ENCODE measurements around the gene BRINP1.

The BRINP1 gene

DNA sequence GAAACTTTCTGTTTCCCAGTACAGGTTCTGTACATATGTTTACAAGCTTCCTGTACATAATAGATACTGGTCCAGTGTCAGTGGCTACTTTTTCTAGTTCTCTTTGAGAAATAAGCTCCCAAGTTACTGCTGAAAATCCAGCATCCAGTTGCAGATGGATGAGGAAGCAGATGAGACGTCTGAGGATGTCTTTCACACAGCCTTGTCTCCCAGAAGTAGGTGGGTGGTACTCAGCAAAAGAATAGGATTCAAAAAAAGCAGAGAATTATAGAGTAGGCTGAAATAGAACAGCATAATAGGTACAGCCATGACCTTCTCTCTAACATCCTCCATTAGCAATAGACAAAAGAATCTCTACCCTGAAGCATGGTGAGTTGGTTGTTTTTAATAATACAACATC lies 77.7 kb downstream of the BRINP1 start:
- Histone ChIP-seq H3K9ac (ENCODE audit: low read depth, low read length, poor library complexity, severe bottlenecking) (no peak overlapping the region), H3K9me3 (ENCODE audit: insufficient read depth, low read depth, low read length) (no peaks in the 10 kb centered on the region), H3K27me3 (ENCODE audit: insufficient read depth, low read length, poor library complexity, severe bottlenecking) (no peaks in the 10 kb centered on the region), H3K9me2 (replicated peaks; ENCODE audit: low read depth, low read length) (no peaks in the 10 kb centered on the region), H3K79me2 (ENCODE audit: insufficient read depth, low read length) (no peaks in the 10 kb centered on the region), H4K20me1 (ENCODE audit: insufficient read depth, low read length, poor library complexity, severe bottlenecking) (no peaks in the 10 kb centered on the region), H2AFZ (ENCODE audit: low read length) (no peak overlapping the region), H3K36me3 (ENCODE audit: insufficient read depth, low read length) (no peaks in the 10 kb centered on the region), H3K4me3 (ENCODE audit: low read length, poor library complexity, severe bottlenecking) (no peak overlapping the region), H3K4me2 (ENCODE audit: low read depth, low read length, poor library complexity, severe bottlenecking) (no peak overlapping the region), H3F3A (ENCODE audit: low read depth) (no peaks in the 10 kb centered on the region), H3K4me1 (ENCODE audit: insufficient read depth, low read length, poor library complexity, severe bottlenecking) (no peaks in the 10 kb centered on the region)
- TF ChIP-seq, protein P1, sequence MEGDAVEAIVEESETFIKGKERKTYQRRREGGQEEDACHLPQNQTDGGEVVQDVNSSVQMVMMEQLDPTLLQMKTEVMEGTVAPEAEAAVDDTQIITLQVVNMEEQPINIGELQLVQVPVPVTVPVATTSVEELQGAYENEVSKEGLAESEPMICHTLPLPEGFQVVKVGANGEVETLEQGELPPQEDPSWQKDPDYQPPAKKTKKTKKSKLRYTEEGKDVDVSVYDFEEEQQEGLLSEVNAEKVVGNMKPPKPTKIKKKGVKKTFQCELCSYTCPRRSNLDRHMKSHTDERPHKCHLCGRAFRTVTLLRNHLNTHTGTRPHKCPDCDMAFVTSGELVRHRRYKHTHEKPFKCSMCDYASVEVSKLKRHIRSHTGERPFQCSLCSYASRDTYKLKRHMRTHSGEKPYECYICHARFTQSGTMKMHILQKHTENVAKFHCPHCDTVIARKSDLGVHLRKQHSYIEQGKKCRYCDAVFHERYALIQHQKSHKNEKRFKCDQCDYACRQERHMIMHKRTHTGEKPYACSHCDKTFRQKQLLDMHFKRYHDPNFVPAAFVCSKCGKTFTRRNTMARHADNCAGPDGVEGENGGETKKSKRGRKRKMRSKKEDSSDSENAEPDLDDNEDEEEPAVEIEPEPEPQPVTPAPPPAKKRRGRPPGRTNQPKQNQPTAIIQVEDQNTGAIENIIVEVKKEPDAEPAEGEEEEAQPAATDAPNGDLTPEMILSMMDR (conservative IDR thresholded peaks at IDR 0.05; ENCODE audit: low read length): no peak
- TF ChIP-seq EZH2phosphoT487 (IDR thresholded peaks at IDR 0.05; ENCODE audit: borderline replicate concordance): no peak

DNA sequence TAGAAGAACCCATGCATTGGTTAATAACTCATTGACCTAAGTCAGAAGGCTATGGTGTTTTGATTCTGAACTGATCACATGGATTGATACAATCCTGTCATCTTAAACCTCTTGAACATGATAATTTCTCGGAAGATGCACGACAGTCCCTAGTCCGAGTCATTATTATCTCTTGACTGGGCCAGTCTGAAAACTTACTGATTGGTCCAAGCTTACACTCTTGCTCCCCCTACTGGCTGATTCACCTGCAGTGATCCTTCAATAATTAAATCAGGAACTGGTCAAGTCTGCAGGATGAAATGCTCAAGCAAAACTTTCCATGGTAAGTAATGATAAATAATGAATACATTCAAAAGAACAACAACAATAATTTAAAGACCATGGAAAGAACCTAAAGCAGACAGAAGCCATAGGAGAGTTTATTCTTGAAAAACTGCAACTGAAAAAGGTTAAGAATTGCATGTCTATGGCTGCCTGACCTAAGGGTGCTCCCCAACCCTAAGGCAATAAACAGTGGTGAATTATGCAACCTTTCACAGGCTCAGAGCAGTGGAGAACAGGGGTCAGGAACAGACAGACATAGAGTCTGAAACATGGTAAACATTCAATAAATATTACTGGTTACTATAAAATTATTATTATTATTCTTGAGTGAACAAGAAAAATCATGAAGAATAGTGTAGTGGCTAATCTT lies 79.3 kb downstream of the BRINP1 start:
- Histone ChIP-seq H3F3A (ENCODE audit: low read depth) (no peaks in the 10 kb centered on the region), H3K27me3 (ENCODE audit: insufficient read depth, low read length, poor library complexity, severe bottlenecking) (no peaks in the 10 kb centered on the region), H3K79me2 (ENCODE audit: insufficient read depth, low read length) (no peaks in the 10 kb centered on the region), H3K9me3 (ENCODE audit: insufficient read depth, low read depth, low read length) (no peaks in the 10 kb centered on the region), H3K9me2 (replicated peaks; ENCODE audit: low read depth, low read length) (no peaks in the 10 kb centered on the region), H3K4me3 (ENCODE audit: low read length, poor library complexity, severe bottlenecking) (no peak overlapping the region), H3K9ac (ENCODE audit: low read depth, low read length, poor library complexity, severe bottlenecking) (no peak overlapping the region), H2AFZ (ENCODE audit: low read length) (no peak overlapping the region), H3K4me1 (ENCODE audit: insufficient read depth, low read length, poor library complexity, severe bottlenecking) (no peaks in the 10 kb centered on the region), H4K20me1 (ENCODE audit: insufficient read depth, low read length, poor library complexity, severe bottlenecking) (no peaks in the 10 kb centered on the region), H3K4me2 (ENCODE audit: low read depth, low read length, poor library complexity, severe bottlenecking) (no peak overlapping the region), H3K36me3 (ENCODE audit: insufficient read depth, low read length) (no peaks in the 10 kb centered on the region)
- TF ChIP-seq, protein P1 (conservative IDR thresholded peaks at IDR 0.05; ENCODE audit: low read length): peak; percentile 82
- TF ChIP-seq EZH2phosphoT487 (IDR thresholded peaks at IDR 0.05; ENCODE audit: borderline replicate concordance): no peak

DNA sequence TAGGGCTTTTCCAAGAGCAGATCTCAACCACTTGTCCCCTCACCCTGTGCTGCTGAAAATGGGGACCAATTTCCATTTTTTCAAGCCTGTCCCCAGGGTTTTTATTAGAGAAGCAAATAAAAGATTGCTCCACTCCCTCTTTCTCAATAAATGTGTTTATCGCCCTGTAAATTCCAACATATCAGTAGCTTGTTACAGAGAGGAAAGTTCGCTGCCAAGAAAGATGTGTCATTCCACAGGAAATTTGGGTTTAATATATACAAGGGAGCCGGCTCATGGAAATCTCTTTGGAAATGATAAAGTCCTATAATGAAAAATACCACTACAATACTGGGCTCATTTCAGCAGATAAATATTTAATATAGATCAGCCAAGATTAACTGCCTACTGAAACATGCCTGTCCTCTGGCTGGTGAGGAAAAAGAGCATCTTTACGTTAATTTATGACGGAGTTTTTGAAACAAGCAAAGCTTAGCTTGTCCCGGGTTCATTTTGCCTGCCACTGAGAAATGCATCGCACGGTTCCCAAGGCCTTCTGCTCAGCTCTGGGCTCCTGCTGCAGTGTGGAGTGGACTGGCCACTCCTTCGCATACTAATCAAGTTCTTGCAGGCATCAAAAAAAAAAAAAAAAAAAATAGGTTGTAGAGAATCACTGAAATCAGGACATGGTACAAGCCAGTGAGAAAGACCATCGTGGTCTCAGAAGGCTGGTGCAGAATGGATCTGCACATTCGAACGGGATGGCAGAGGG lies 84.5 kb downstream of the BRINP1 start:
- H3K4me2 ChIP-seq (ENCODE audit: low read depth, low read length, poor library complexity, severe bottlenecking): no peak overlapping the region

More for the DNA sequence above, 84.5 kb downstream of the BRINP1 start:
- no peaks in the 10 kb centered on the region for H3K9me2 ChIP-seq (replicated peaks; ENCODE audit: low read depth, low read length)
- no peaks in the 10 kb centered on the region for H4K20me1 ChIP-seq (ENCODE audit: insufficient read depth, low read length, poor library complexity, severe bottlenecking)
- H3K9ac ChIP-seq (ENCODE audit: low read depth, low read length, poor library complexity, severe bottlenecking): no peak overlapping the region
- H3F3A ChIP-seq (ENCODE audit: low read depth): no peaks in the 10 kb centered on the region
- H3K4me1 ChIP-seq (ENCODE audit: insufficient read depth, low read length, poor library complexity, severe bottlenecking): no peaks in the 10 kb centered on the region
- no peaks in the 10 kb centered on the region for H3K9me3 ChIP-seq (ENCODE audit: insufficient read depth, low read depth, low read length)
- no peaks in the 10 kb centered on the region for H3K27me3 ChIP-seq (ENCODE audit: insufficient read depth, low read length, poor library complexity, severe bottlenecking)
- H3K36me3 ChIP-seq (ENCODE audit: insufficient read depth, low read length): no peaks in the 10 kb centered on the region
- TF ChIP-seq, protein P1 (conservative IDR thresholded peaks at IDR 0.05; ENCODE audit: low read length): no peak
- TF ChIP-seq EZH2phosphoT487 (IDR thresholded peaks at IDR 0.05; ENCODE audit: borderline replicate concordance): no peak
- H3K4me3 ChIP-seq (ENCODE audit: low read length, poor library complexity, severe bottlenecking): no peak overlapping the region
- H2AFZ ChIP-seq (ENCODE audit: low read length): no peak overlapping the region
- H3K79me2 ChIP-seq (ENCODE audit: insufficient read depth, low read length): no peaks in the 10 kb centered on the region
